ENCODE measurements around the gene MOB2.

DNA sequence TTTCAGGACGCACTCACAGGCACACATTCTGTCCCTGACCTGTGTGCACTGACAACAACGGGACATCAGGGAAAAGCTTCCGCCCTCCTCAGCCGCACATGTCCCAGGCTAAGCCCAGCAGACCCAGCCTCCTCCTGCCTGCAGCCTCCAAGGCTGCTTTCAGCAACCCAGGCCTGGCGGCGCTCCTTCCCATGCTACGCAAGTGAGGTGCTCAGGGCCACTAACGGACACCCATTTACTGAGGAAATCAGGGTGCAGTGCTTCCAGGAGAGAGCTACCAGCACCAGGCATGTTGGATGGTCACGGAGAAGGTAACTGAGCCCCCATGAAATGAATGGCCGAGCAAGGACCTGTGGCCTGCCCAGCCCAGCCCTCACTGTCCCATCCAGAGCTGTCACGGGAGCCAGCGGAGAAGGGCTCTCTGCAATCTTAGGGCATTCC, 6.9 kb downstream of the MOB2 start:
- TF ChIP-seq EP300 (IDR thresholded peaks at IDR 0.05) (no peak), POLR2AphosphoS5 (IDR thresholded peaks at IDR 0.05) (no peak), POLR2A (IDR thresholded peaks at IDR 0.05) (no peak)
- TF ChIP-seq, protein P1, sequence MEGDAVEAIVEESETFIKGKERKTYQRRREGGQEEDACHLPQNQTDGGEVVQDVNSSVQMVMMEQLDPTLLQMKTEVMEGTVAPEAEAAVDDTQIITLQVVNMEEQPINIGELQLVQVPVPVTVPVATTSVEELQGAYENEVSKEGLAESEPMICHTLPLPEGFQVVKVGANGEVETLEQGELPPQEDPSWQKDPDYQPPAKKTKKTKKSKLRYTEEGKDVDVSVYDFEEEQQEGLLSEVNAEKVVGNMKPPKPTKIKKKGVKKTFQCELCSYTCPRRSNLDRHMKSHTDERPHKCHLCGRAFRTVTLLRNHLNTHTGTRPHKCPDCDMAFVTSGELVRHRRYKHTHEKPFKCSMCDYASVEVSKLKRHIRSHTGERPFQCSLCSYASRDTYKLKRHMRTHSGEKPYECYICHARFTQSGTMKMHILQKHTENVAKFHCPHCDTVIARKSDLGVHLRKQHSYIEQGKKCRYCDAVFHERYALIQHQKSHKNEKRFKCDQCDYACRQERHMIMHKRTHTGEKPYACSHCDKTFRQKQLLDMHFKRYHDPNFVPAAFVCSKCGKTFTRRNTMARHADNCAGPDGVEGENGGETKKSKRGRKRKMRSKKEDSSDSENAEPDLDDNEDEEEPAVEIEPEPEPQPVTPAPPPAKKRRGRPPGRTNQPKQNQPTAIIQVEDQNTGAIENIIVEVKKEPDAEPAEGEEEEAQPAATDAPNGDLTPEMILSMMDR (IDR thresholded peaks at IDR 0.05) = no peak

Data from gastroesophageal sphincter (tissue), 3 donors.